Stimulated activated CD8-positive, alpha-beta memory T cell treated with anti-CD3 and anti-CD28 coated beads, Interleukin-4, amount 100 ng/mL, for 24 hours (primary cell): Measurements from ENCODE around the gene PSMD5.

Experiments used
- DNase-seq: peaks from one replicate; pipeline ENCODE4 v3.0.0-alpha.2; 2020; ENCODE audit warnings: low read depth

Gene PSMD5

GRCh38 chr9:120855827-120856670 is 13.3 kb upstream of the PSMD5 start:
- DNase-seq, result no peak

DNA sequence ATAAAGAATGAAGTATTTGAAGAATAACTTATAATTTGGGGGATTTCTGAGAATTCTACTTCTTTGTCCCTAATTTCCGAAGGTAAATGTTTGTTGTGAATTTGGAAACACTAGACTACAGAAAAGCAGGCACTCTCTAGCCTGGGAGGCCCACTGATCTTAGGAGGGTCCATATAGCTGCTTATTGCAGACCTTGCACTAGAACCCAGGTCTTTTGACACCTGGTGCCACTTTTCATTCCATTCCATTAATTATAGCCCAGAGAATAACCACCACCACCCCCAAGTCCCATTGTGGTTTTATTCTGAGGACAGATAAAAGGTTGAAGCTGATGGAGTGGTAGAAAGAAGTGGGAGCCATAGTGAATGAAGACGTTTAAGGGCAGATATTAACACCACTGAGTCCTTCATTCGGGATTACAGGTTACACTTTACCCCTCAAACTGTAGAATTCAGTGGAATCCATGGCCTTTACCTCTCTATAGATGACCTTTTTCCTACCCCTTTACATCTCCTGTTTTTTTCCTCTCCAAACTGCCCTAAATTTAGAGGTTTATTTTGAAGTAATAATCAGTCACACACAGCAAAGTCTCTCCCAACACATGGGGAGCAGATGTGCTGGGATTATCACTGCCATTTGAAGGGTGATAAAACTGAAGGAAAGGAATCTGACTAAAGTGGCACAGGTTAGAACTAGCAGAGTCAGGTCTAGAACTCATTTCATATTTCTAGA is 12.0 kb upstream of the PSMD5 start:
- DNase-seq, result no peak

- DNase-seq, result no peak
Observed at GRCh38 chr9:120853198-120853597, 10.5 kb upstream of the PSMD5 start.

DNA sequence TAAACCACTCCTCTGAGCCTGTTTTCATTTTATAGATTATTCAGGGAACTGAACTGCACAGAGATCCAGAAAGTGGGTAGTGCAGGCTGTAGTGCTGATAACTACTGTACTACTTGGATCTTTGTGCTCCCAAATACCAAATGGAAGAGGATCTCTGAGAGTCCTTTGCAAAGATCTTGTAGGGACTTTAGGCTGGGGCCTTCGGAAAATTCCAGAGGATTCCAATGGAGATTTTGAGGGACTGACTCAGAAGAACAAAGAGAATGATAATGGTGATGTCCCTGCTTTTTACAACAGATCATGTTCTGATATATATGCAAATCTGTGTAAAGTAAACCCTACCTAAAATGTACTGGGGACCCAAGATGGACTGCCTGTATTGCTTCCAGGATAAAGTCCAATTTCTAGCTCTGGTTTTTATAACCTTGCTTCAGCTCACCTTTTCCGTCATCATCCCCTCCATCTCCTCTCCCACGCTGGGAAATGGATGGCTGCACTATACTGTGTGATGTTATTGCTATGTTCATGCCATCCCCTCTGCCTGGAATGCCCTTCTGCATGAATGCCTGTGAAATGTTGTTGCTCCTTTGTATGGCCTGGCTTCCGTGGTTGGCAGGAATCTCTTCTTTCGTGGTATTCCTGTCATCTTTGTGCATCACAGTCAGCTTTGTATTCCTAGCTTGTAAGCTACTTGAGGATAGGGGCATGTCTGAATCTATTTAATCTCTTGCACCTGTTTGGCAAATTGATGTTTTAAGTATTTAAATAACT is 9.7 kb upstream of the PSMD5 start:
- DNase-seq, result no peak

GRCh38 chr9:120851449-120851848 is 8.7 kb upstream of the PSMD5 start:
- DNase-seq, result no peak

- no peak for DNase-seq
Observed at GRCh38 chr9:120850315-120850714, 7.6 kb upstream of the PSMD5 start.

DNA sequence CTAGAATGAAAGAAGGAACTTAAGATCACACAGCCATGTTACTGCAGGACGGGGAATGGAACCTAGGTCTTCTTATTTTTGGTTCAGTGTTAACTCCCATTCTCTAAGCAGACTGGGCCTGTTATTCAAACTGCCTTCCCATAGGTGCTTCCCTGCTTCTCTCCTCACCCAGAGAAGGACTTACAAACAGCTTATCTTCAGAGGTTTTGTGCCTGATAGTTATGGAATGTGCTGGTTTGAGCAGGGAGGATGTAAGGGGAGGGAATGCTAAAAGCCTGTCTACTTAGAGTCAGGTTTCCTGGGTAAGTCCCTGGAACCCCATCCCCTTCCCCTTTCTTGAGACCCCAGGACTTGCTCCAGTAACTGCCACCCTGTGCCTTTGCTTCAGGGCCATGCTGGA is 4.2 kb upstream of the PSMD5 start:
- no peak for DNase-seq

GRCh38 chr9:120846251-120846889 is 3.6 kb upstream of the PSMD5 start:
- DNase-seq, result no peak

DNA sequence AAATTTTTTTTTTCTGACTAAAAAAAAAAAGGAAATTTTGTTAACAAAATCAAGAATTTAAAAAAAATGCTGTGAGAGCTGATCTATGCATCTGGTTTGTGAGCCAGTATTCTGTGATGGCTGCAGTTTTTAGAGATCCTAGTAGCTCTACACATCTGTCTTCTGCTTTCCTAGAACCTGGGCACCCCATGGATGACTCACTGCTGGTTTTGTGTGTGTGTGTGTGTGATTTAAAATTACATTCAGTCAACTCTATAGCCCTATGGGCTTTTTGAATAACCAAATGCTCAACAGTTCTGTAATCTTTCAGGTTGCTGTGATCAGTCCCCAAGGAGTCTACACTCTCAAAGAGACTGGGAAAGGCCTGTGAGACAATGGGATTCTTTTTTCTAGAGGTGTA is 2.5 kb upstream of the PSMD5 start:
- DNase-seq, result peak; percentile 14

GRCh38 chr9:120841930-120842684 is 615 bp downstream of the PSMD5 start:
- DNase-seq, result no peak

DNA sequence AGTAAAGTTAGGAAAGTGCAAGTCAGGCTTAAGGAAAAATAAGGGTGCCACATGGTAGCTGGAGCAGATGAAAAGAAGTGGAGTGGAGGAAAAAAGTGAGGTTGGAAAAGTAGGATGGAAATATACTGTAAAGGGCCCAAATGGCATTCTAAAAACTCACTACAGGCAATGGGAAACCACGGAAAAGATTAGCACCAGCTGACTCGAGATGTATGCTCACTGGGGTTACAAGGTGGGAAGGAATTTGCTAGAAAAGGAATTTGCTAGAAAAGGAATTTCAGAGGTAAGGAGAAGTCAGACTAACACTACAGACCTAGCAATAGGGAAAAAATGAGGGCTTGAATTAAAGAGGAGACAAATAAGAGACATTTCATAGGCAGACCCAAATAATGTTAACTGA is 3.6 kb downstream of the PSMD5 start:
- DNase-seq, result no peak

GRCh38 chr9:120837921-120838320 is 4.8 kb downstream of the PSMD5 start:
- DNase-seq, result no peak

- DNase-seq, result no peak
Observed at GRCh38 chr9:120833325-120833724, 9.4 kb downstream of the PSMD5 start.

DNA sequence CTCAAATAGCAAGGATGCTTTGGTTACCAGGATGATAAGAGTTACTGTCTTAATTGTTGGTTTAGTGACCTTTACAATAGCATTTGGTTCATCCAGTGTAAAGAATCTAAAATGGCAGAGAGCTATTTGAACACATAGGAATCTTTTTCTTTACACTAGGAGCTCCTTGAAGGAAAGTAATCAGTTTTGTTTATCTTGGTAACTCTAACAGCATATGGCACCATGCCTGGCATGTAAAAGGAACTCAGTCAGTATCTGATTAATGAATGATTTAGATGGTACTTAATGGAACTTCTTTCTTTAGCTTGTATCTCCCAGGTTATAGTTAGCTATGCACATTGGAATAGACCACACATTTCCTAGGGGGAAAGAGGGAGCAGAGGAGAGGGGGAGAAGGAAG is 9.9 kb downstream of the PSMD5 start:
- DNase-seq, result no peak

DNA sequence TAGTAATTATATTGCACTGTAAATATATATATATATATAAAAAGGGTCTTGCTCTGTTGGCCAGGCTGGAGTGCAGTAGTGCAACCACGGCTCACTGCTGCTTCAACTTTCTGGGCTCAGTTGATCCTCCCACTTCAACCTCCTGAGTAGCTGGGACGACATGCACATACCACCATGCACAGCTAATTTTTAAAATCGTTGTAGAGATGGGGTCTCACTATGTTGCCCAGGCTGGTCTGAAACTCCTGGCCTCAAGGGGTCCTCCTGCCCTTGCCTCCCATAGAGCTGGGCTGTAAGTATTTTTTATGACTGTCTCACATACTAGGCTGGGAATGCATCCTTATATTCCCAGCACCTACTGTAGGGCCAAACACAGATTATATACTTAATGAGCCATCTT is 11.9 kb downstream of the PSMD5 start:
- no peak for DNase-seq

- DNase-seq, result no peak
Observed at GRCh38 chr9:120830151-120830550, 12.6 kb downstream of the PSMD5 start.

DNA sequence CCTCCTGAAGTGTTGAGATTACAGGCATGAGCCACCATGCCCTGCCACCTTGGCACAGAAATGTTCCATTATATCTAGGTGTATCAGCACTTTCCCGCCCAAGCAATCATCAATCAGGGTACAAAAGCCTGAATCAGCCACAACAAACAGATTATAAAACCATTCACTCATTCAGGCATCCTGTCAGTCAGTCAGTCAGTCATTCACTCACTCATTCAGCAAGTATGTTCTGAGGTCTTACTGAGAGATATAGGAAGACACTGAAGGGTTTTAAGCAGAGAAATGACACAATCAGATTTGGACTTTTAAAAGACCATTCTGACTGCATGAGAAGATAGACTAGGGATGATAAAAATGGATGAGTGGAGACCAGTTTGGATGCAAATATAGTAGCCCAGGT is 13.1 kb downstream of the PSMD5 start:
- DNase-seq, result no peak

- no peak for DNase-seq
Observed at GRCh38 chr9:120820095-120820494, 22.6 kb downstream of the PSMD5 start.

DNA sequence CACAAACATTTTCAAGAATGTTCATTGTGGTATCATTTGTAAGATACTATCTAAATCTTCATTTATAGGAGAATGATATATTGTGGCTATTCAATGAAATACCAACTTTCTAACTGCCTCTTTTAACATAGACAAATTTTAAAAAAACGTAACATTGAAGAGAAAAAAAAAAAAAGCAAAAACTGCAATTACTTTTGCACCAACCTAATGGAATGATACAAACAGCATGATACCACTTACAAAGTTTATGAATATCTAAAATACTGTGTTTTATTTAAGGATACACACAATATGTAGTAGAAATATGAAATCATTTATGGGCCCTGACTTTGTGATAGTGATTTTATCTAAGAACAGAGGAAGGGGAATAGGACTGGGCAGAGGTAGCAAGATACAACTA is 24.1 kb downstream of the PSMD5 start:
- DNase-seq, result no peak

DNA sequence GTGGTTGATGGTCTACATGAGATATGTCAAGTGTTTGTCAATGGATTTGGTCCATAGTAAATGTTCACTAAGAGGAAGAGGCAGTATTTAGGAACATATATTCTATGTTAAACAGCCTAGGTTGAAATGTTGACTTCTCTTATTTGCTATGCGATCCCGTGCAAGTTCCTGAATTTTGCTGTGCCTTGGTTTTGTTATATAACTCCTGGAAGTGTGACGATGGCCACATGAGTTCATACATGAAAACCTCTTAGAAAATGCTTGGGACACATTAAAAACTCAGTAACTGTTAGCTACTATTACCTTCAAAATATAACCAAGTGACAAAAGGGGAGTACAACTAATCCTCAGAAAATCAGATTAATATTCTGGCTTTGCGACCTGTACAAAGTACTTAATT is 27.6 kb downstream of the PSMD5 start:
- no peak for DNase-seq

GRCh38 chr9:120808931-120809330 is 33.8 kb downstream of the PSMD5 start:
- DNase-seq, result no peak
